ENCODE measurements around the gene PIK3R3. TPM values are rescaled to one million over a fixed set of nuclear protein-coding genes. Genes with fewer than 3 reads are reported as not detected.

The PIK3R3 gene
- total and polyA plus RNA-seq, 2 experiments from 2014 or later = 1.6 to 1.9 TPM

DNA sequence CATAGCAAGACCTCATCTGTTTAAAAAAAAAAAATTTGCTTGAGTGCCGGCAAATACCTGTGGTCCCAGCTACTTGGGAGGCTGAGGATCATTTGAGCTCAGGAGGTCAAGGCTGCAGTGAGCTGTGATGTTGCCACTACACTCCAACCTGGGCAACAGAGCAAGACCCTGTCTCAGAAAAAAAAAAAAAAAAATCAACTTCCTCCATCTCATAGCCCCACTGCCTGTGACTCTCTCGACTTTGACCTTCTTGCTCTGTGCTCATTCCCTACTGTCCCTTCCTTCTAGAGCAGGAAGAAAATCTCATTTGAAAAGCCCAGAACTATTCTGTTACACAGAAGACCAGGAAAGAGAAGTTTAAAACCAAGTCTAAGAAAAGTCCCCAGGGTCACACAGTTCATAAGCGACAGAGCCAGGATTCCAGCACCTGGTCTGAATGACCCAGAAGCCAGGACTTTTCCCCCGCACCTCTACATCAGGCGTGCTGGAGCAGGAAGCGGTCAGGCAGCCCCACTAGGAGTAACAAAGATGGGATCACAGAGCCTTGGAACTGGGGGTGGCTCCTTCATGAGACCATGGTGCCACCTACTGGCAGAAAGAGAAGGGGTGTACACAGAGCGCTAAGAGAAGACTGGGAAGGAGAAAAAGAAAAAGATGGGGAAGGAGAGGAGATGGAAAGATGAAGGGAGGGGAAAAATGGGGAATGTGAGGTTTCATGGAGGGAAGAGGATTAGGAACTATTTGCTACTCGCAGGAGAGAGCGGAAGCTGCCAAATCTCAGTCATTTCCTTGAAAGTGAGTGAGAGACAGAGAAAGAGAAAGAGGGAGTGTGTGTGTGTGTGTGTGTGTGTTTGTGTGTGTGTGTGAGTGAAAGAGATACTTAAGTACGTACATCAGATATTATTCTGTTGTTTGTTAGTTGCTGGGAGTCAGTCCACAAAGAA, 47.0 kb upstream of the PIK3R3 start:
- peak; percentile 92 for DNase-seq
- H3K9me3 ChIP-seq (ENCODE audit: low read depth) = no peaks in the 10 kb centered on the region
- H3K27ac ChIP-seq = no peak overlapping the region
- 15 to 16% methylated on average over 10 of the region's 10 CpGs for WGBS, 2 experiments (ENCODE audit: low coverage in 1 of 2, low lambda C conversion rate in 2 of 2, missing lambda C conversion rate in 2 of 2)
- no peaks in the 10 kb centered on the region for H3K27me3 ChIP-seq (replicated peaks; ENCODE audit: insufficient read depth)
- H3K4me2 ChIP-seq (ENCODE audit: unreplicated experiment) = peak overlapping the region; percentile 60
- no peaks in the 10 kb centered on the region for H3K36me3 ChIP-seq (ENCODE audit: low read depth)
- peaks cover 12% of the 10 kb centered on the region for H3F3A ChIP-seq (ENCODE audit: insufficient read depth)
- TF ChIP-seq EZH2phosphoT487 (IDR thresholded peaks at IDR 0.05; ENCODE audit: insufficient read depth, low read depth) = no peak
- no peak for TF ChIP-seq EZH2 (IDR thresholded peaks at IDR 0.05; ENCODE audit: insufficient read depth, poor library complexity, severe bottlenecking)
- H3K9ac ChIP-seq = peak overlapping the region; percentile 34; the same call in 1 of the 2 replicates
- H3K4me1 ChIP-seq (ENCODE audit: insufficient read depth) = peaks cover 39% of the 10 kb centered on the region
- no peaks in the 10 kb centered on the region for H3K9me2 ChIP-seq (ENCODE audit: insufficient read depth)
- peak overlapping the region; percentile 87 for H2AFZ ChIP-seq
- in situ Hi-C loops (cut with MboI) = loop anchor here (5.0 kb wide), 1 partner anchor 142 kb away; no protein-coding TSS in a partner anchor
- no peaks in the 10 kb centered on the region for H3K79me2 ChIP-seq (ENCODE audit: insufficient read depth)
- no peak overlapping the region for H3K4me3 ChIP-seq
- H4K20me1 ChIP-seq (ENCODE audit: insufficient read depth) = no peaks in the 10 kb centered on the region

DNA sequence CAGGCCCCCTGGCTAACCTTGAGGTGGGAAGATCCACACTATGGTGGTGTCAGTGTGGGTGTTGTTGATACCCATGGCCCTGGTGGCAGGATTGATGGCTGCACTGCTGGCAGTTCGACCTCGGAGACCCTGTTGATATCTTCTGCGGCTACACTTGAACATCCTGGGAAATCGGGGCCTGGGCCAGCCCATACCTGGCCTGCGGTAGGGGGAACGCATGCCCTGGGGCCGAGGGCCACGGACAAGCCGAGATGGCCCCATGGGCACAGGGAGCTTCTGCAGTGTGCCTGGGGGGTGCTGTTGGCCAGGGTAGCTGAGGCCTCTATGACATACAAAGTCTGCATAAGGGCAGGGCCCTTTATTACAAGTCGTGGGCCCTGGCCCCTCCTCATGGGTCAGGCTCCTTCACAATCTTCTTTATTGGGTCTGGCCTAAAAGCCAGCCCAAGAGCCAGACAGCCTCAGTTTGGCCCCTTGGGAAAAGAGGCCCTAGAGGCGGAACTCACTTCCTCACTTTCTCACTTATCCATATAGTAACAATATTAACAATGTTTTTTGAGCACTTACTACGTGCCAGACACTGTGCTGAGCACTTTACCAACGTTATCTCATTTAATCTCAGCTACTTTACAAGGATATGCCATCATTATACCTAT, 43.9 kb upstream of the PIK3R3 start, which contains the start of gene P3R3URF:
P3R3URF (minus strand) TSS at position 278 of the 655 bp plus-strand sequence; CDS start at position 261, 17 bp downstream.
- H3K9me3 ChIP-seq (ENCODE audit: low read depth) = no peaks in the 10 kb centered on the region
- no peak within 1 kb of the TSS for H3K9ac ChIP-seq
- in situ Hi-C loops (cut with MboI) = loop anchor here (5.0 kb wide), 1 partner anchor 139 kb away; no protein-coding TSS in a partner anchor
- TF ChIP-seq EZH2phosphoT487 (IDR thresholded peaks at IDR 0.05; ENCODE audit: insufficient read depth, low read depth) (no peak), EZH2 (IDR thresholded peaks at IDR 0.05; ENCODE audit: insufficient read depth, poor library complexity, severe bottlenecking) (no peak)
- H3K4me3 ChIP-seq = no peak within 1 kb of the TSS
- no peaks in the 10 kb centered on the region for H3K36me3 ChIP-seq (ENCODE audit: low read depth)
- peaks cover 24% of the 10 kb centered on the region for H3K4me1 ChIP-seq (ENCODE audit: insufficient read depth)
- H3K79me2 ChIP-seq (ENCODE audit: insufficient read depth) = no peaks in the 10 kb centered on the region
- 91 to 92% methylated on average over 12 to 13 of the region's 13 CpGs for WGBS, 2 experiments (ENCODE audit: low coverage in 1 of 2, low lambda C conversion rate in 2 of 2, missing lambda C conversion rate in 2 of 2)
- DNase-seq = no peak
- H3K27me3 ChIP-seq (replicated peaks; ENCODE audit: insufficient read depth) = no peaks in the 10 kb centered on the region
- no peaks in the 10 kb centered on the region for H4K20me1 ChIP-seq (ENCODE audit: insufficient read depth)
- H3K9me2 ChIP-seq (ENCODE audit: insufficient read depth) = no peaks in the 10 kb centered on the region
- no peak within 1 kb of the TSS for H3K27ac ChIP-seq
- no peak within 1 kb of the TSS for H3K4me2 ChIP-seq (ENCODE audit: unreplicated experiment)
- no peaks in the 10 kb centered on the region for H3F3A ChIP-seq (ENCODE audit: insufficient read depth)
- H2AFZ ChIP-seq = peak within 1 kb of the TSS; percentile 71

DNA sequence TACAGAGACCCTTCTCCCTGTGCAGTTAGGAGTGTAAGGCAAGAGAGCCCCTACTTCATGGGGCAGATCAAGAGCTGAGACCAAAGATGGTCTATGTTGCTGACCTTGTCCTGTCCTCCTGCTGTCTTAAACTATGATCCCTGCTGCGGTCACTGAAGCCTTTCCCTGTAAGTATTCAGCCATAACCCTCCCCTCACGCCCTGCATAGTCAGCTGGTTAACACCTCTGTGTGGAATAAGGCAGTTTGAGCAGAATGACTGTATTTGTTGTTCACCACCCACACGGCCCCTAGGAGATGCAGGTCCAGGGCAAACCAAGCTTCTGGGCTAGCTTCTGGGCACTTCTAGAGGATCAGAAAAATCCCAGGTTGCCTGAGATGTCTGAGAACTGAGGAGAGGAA, 42.8 kb upstream of the PIK3R3 start:
- Histone ChIP-seq H3F3A (ENCODE audit: insufficient read depth) (no peaks in the 10 kb centered on the region), H3K4me3 (no peak overlapping the region), H3K4me2 (ENCODE audit: unreplicated experiment) (no peak overlapping the region), H4K20me1 (ENCODE audit: insufficient read depth) (no peaks in the 10 kb centered on the region), H3K9ac (0 out of 2 replicates have a peak overlapping the region, but pooled peaks have one; percentile 50), H3K4me1 (ENCODE audit: insufficient read depth) (peaks cover 23% of the 10 kb centered on the region), H3K27me3 (replicated peaks; ENCODE audit: insufficient read depth) (peaks cover 4% of the 10 kb centered on the region; the same call in 1 of the 2 replicates), H3K9me2 (ENCODE audit: insufficient read depth) (no peaks in the 10 kb centered on the region), H3K36me3 (ENCODE audit: low read depth) (no peaks in the 10 kb centered on the region), H3K79me2 (ENCODE audit: insufficient read depth) (no peaks in the 10 kb centered on the region), H2AFZ (peak overlapping the region; percentile 71), H3K27ac (no peak overlapping the region), H3K9me3 (ENCODE audit: low read depth) (no peaks in the 10 kb centered on the region)
- DNase-seq = peak; percentile 49
- 63 to 67% methylated on average over 3 of the region's 3 CpGs for WGBS, 2 experiments (ENCODE audit: low coverage in 1 of 2, low lambda C conversion rate in 2 of 2, missing lambda C conversion rate in 2 of 2)
- in situ Hi-C loops (cut with MboI) = loop anchor here (5.0 kb wide), 1 partner anchor 138 kb away; no protein-coding TSS in a partner anchor
- TF ChIP-seq EZH2 (IDR thresholded peaks at IDR 0.05; ENCODE audit: insufficient read depth, poor library complexity, severe bottlenecking) (no peak), EZH2phosphoT487 (IDR thresholded peaks at IDR 0.05; ENCODE audit: insufficient read depth, low read depth) (no peak)

Data from GM23248 (cell line).